ENCODE measurements around the gene SH3PXD2B. TPM values are rescaled to one million over a fixed set of nuclear protein-coding genes. Genes with fewer than 3 reads are reported as not detected.

SH3PXD2B gene
- polyA plus RNA-seq, 1 donor from 2014 or later: not detected

- Mint-ChIP-seq H3K9me3 (peaks cover 0 to 2% (median 0%) of the 10 kb centered on the region in 3 donors), H3K36me3 (no peaks in the 10 kb centered on the region), H3K4me1 (peaks cover 0 to 1% (median 0%) of the 10 kb centered on the region in 3 donors), H3K27me3 (peaks cover 2% of the 10 kb centered on the region), H3K27ac (no peak overlapping the region), H3K4me3 (no peak overlapping the region)
Measured at GRCh38 chr5:172428224-172429166, 25.8 kb downstream of the SH3PXD2B start.

DNA sequence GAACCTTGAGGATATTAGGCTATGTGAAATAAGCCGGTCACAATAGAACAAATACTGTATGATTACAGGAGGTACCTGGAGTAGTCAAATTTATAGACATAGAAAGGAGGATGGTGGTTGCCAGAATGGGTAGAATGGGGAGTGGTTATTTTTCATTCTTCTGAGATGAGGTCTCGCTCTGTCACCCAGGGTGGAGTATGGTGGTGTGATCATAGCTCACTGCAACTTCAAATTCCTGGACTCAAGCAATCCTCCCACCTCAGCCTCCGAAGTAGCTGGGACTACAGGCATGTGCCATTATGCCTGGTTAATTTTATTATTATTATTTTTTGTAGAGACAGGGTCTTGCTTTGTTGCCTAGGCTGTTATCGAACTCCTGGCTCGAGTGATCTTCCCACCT, 27.1 kb downstream of the SH3PXD2B start:
- no peak overlapping the region for H3K27ac Mint-ChIP-seq
- H3K27me3 Mint-ChIP-seq: peaks cover 2% of the 10 kb centered on the region
- peaks cover 0 to 3% (median 0%) of the 10 kb centered on the region in 3 donors for H3K4me1 Mint-ChIP-seq
- no peak overlapping the region for H3K4me3 Mint-ChIP-seq
- H3K9me3 Mint-ChIP-seq: peaks cover 0 to 2% (median 0%) of the 10 kb centered on the region in 3 donors
- H3K36me3 Mint-ChIP-seq: no peaks in the 10 kb centered on the region

- peaks cover 0 to 3% (median 0%) of the 10 kb centered on the region in 3 donors for H3K4me1 Mint-ChIP-seq
Measured at GRCh38 chr5:172426086-172426485, 28.2 kb downstream of the SH3PXD2B start.

DNA sequence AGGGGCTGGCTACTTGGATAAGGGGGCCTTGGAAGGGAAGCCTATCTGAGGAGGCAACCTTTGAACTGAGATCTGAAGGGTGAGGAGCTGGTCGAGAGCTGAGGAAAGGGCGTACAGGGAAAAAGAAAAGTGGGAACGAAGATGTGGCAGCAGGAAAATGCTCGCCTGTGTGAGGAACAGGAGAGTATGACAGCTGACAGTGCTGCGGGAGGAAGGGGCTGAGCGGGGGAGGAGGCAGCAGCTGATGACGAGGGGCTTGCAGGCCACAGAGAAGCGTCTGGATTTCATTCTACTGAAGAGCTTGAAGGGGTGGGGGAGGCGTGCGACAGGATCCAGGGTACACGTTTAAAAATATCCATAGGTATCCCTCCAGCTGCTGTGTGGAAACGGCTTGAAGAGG, 28.9 kb downstream of the SH3PXD2B start:
- Mint-ChIP-seq H3K36me3 (no peaks in the 10 kb centered on the region), H3K9me3 (peaks cover 0 to 2% (median 0%) of the 10 kb centered on the region in 3 donors), H3K4me1 (peaks cover 0 to 3% (median 0%) of the 10 kb centered on the region in 3 donors), H3K4me3 (peak overlapping the region in 1 of 4 donors; percentile 51), H3K27ac (no peak overlapping the region), H3K27me3 (peaks cover 6% of the 10 kb centered on the region)

More at GRCh38 chr5:172426086-172426485, 28.2 kb downstream of the SH3PXD2B start:
- H3K27ac Mint-ChIP-seq: no peak overlapping the region
- no peak overlapping the region for H3K4me3 Mint-ChIP-seq
- no peaks in the 10 kb centered on the region for H3K36me3 Mint-ChIP-seq
- peaks cover 6% of the 10 kb centered on the region for H3K27me3 Mint-ChIP-seq
- H3K9me3 Mint-ChIP-seq: peaks cover 0 to 2% (median 0%) of the 10 kb centered on the region in 3 donors

- Mint-ChIP-seq H3K9me3 (peaks cover 0 to 2% (median 0%) of the 10 kb centered on the region in 3 donors), H3K27ac (no peak overlapping the region), H3K27me3 (peaks cover 9% of the 10 kb centered on the region), H3K4me1 (peaks cover 0 to 2% (median 0%) of the 10 kb centered on the region in 3 donors), H3K4me3 (no peak overlapping the region), H3K36me3 (no peaks in the 10 kb centered on the region)
Measured at GRCh38 chr5:172424808-172425207, 29.5 kb downstream of the SH3PXD2B start.

DNA sequence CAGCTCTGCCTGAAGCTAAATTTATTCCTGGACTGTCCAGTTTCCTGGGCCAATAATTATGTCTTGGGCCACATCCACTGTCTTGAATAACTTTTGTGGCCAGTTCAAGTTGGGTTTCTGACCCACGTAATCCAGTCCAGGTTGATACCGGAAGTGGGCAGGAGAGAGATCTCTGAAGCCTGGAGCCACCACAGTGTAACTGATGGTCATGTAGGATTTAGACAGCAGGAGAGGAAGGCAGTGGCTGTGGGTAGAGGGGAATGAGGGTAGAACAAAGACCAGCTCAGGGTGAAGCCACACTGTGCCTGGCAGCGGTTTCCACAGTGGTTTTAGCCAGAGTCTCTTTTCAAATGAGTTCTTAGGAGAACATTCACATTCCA, 30.2 kb downstream of the SH3PXD2B start:
- Mint-ChIP-seq H3K4me1 (peaks cover 0 to 2% (median 0%) of the 10 kb centered on the region in 3 donors), H3K4me3 (peak overlapping the region in 1 of 4 donors; percentile 29), H3K36me3 (no peaks in the 10 kb centered on the region), H3K27me3 (peaks cover 12% of the 10 kb centered on the region), H3K9me3 (peaks cover 0 to 2% (median 0%) of the 10 kb centered on the region in 3 donors), H3K27ac (no peak overlapping the region)

GRCh38 chr5:172423379-172424110, 30.8 kb downstream of the SH3PXD2B start:
- Mint-ChIP-seq H3K36me3 (no peaks in the 10 kb centered on the region), H3K27me3 (peaks cover 12% of the 10 kb centered on the region), H3K4me1 (peaks cover 0 to 2% (median 0%) of the 10 kb centered on the region in 3 donors), H3K4me3 (no peak overlapping the region), H3K9me3 (no peaks in the 10 kb centered on the region), H3K27ac (no peak overlapping the region)

DNA sequence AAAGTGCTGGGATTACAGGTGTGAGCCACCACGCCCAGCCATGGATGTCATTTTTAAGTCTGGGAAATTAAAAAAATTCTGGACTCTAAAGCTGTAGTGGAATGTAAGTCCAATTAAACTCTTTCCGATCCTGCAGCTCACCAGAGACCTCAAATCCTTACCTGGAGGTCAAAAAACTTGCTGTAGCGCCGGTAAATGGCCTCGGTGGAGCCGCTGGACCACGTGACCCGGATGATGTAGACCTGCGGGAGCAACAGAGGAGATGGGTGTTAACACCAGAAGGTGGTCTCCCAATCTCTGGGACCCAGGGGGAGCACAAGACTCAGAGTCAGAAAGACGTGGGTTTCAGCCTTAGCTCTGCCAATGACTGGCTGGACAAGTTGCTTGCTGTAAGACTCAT, 32.1 kb downstream of the SH3PXD2B start:
- Mint-ChIP-seq H3K4me3 (no peak overlapping the region), H3K36me3 (no peaks in the 10 kb centered on the region), H3K9me3 (no peaks in the 10 kb centered on the region), H3K4me1 (peaks cover 0 to 2% (median 0%) of the 10 kb centered on the region in 3 donors), H3K27ac (no peak overlapping the region), H3K27me3 (peaks cover 11% of the 10 kb centered on the region)

DNA sequence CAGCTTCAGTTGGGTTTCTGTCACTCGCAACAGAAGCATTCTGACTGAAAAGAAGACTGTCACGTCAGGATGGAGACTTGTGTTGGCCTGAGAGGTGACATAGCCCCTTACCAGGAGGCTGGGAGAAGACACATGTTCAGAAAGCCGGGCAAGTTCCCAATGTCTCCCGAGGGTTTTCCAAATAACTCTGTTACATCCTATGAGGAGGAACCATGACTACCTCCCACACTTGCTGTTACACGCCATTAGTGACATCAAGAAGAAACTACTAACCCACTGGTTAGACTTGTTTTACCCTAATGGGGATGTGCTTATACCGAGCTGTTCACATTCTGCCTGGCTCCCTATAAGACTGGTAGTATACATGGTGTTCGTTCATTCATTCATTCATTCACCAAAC, 33.3 kb downstream of the SH3PXD2B start:
- H3K36me3 Mint-ChIP-seq: no peaks in the 10 kb centered on the region
- peaks cover 11% of the 10 kb centered on the region for H3K27me3 Mint-ChIP-seq
- H3K4me3 Mint-ChIP-seq: no peak overlapping the region
- no peaks in the 10 kb centered on the region for H3K9me3 Mint-ChIP-seq
- H3K27ac Mint-ChIP-seq: no peak overlapping the region
- peaks cover 0 to 2% (median 0%) of the 10 kb centered on the region in 3 donors for H3K4me1 Mint-ChIP-seq

GRCh38 chr5:172420235-172420939, 33.9 kb downstream of the SH3PXD2B start:
- H3K36me3 Mint-ChIP-seq: no peaks in the 10 kb centered on the region
- H3K27me3 Mint-ChIP-seq: peaks cover 11% of the 10 kb centered on the region
- H3K4me1 Mint-ChIP-seq: peaks cover 0 to 2% (median 0%) of the 10 kb centered on the region in 3 donors
- no peaks in the 10 kb centered on the region for H3K9me3 Mint-ChIP-seq
- no peak overlapping the region for H3K27ac Mint-ChIP-seq
- no peak overlapping the region for H3K4me3 Mint-ChIP-seq

GRCh38 chr5:172418862-172419814, 35.2 kb downstream of the SH3PXD2B start:
- H3K36me3 Mint-ChIP-seq: no peaks in the 10 kb centered on the region
- no peaks in the 10 kb centered on the region for H3K9me3 Mint-ChIP-seq
- no peak overlapping the region for H3K27ac Mint-ChIP-seq
- peaks cover 11% of the 10 kb centered on the region for H3K27me3 Mint-ChIP-seq
- no peak overlapping the region for H3K4me3 Mint-ChIP-seq
- peaks cover 0 to 2% (median 0%) of the 10 kb centered on the region in 3 donors for H3K4me1 Mint-ChIP-seq

DNA sequence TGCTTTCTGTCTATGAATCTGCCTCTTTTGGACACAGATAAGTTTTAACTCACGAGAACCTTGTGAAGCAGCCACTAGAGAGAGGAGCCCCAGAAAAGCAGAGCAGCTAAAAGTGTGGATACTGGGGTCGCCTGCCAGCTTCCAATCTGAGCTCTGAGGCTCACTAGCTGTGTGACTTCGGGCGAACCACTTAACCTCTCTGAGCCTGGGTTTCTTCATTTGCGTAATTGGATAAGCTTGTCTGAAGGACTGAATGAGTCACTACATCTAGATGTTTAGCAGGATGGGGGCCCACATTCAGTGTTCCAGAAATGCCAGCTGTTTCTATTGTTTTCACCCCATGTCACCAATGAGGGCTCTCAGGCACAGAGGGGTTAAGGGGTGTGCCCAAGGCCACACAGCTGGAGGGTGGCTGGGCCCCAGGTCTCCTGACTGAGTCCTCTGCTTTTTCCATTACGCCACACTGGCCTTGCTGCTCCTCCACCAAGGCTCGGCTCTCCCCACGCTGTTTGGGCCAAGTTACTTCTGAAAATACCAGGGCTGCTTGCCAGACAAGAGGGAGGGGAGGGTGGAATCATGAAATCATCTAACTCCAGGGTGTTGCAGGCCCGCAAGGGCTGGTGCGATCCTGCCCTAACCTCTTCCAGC, 36.2 kb downstream of the SH3PXD2B start:
- H3K36me3 Mint-ChIP-seq: no peaks in the 10 kb centered on the region
- H3K27ac Mint-ChIP-seq: no peak overlapping the region
- H3K9me3 Mint-ChIP-seq: no peaks in the 10 kb centered on the region
- H3K27me3 Mint-ChIP-seq: peaks cover 11% of the 10 kb centered on the region
- H3K4me3 Mint-ChIP-seq: no peak overlapping the region
- H3K4me1 Mint-ChIP-seq: peaks cover 0 to under 1% (median 0%) of the 10 kb centered on the region in 3 donors

DNA sequence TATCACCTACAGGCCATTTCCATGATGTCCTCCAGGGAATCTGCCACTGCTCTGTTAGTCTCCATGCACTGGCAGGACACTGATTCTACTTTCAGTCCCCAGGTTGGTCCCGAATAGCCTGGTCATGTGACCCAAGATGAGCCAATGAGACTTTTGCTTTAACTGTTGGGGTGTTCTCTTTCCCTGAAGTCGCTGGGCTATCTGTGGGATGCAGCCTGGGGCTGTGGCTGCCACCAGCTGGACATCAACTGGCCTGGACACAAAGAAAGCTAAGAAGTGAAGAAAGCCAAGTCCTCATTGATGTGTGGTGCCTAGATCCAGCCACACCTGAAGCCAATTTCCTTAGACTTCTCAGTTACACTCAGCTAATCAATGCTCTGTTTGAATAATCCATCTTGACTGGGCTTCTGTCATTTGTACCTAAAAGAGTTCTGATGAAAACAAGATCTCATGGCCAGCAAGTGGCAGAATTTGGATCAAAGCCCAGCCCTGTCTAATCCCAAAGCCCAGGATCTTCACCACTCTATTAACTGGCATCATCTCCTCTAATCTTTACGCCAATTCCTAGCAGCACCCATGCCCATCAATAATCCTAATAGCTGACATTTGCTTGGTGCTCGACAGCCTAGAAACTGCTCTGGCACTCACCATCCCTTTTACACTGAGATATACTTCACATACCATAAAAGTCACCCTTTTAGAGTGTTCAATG, 37.0 kb downstream of the SH3PXD2B start:
- peaks cover 11% of the 10 kb centered on the region for H3K27me3 Mint-ChIP-seq
- no peaks in the 10 kb centered on the region for H3K36me3 Mint-ChIP-seq
- H3K4me1 Mint-ChIP-seq: peaks cover 0 to 3% (median 0%) of the 10 kb centered on the region in 3 donors

More for the DNA sequence above, 37.0 kb downstream of the SH3PXD2B start:
- H3K4me3 Mint-ChIP-seq: no peak overlapping the region
- no peak overlapping the region for H3K27ac Mint-ChIP-seq
- no peaks in the 10 kb centered on the region for H3K9me3 Mint-ChIP-seq
